SK-N-SH treated with all-trans-retinoic acid at 6 μM for 48 hours (cell line): Measurements from ENCODE around the gene CBARP.

ENCODE experiments used
- ATAC-seq: fragments of 200-7000 bp; cut with Tn5 transposase; 3 replicates; pipeline ENCODE4 v1.9.1; 2020; ENCODE audit warnings: mild to moderate bottlenecking, moderate library complexity
- ARNTL ChIP-seq: fragments of 450-650 bp; formaldehyde crosslinking; IDR thresholded peaks from 2 replicates; pipeline ENCODE4 v1.5.0; 2020; ENCODE audit warnings: low read depth, mild to moderate bottlenecking, moderate library complexity, borderline replicate concordance
- CREB5 ChIP-seq: fragments of 250-450 bp; sonication (Bioruptor Pico); IDR thresholded peaks from 2 replicates; pipeline ENCODE4 v1.5.1; 2020; ENCODE audit warnings: low read depth, mild to moderate bottlenecking, moderate library complexity
- CSDC2 ChIP-seq: fragments of 250-450 bp; sonication (Bioruptor Pico); IDR thresholded peaks from 2 replicates; pipeline ENCODE4 v1.5.0; 2020; ENCODE audit warnings: mild to moderate bottlenecking, moderate library complexity
- ISL1 ChIP-seq: fragments of 250-450 bp; sonication (Bioruptor Pico); IDR thresholded peaks from 2 replicates; pipeline ENCODE4 v2.1.2; 2022; ENCODE audit warnings: mild to moderate bottlenecking, moderate library complexity
- OSR1 ChIP-seq: fragments of 250-450 bp; sonication (Bioruptor Pico); IDR thresholded peaks from 2 replicates; pipeline ENCODE4 v1.8.0; 2022; ENCODE audit warnings: moderate library complexity, mild to moderate bottlenecking, inconsistent platforms
- POU6F1 ChIP-seq: fragments of 250-450 bp; sonication (Bioruptor Pico); IDR thresholded peaks from 2 replicates; pipeline ENCODE4 v1.8.0; 2021; ENCODE audit warnings: low read depth, mild to moderate bottlenecking, moderate library complexity, borderline replicate concordance
- PPARA ChIP-seq: fragments of 250-450 bp; sonication (Bioruptor Pico); IDR thresholded peaks from 2 replicates; pipeline ENCODE4 v1.5.0; 2020; ENCODE audit warnings: mild to moderate bottlenecking, borderline replicate concordance
- RARB ChIP-seq: fragments of 250-450 bp; sonication (Bioruptor Pico); IDR thresholded peaks from 2 replicates; pipeline ENCODE4 v1.8.0; 2021; ENCODE audit warnings: mild to moderate bottlenecking, moderate library complexity
- SNAI2 ChIP-seq: fragments of 250-450 bp; sonication (Bioruptor Pico); IDR thresholded peaks from 2 replicates; pipeline ENCODE4 v1.5.0; 2020; ENCODE audit warnings: mild to moderate bottlenecking, moderate library complexity
- TOX ChIP-seq: fragments of 250-450 bp; sonication (Bioruptor Pico); IDR thresholded peaks from 2 replicates; pipeline ENCODE4 v1.8.0; 2021; ENCODE audit warnings: mild to moderate bottlenecking, moderate library complexity, borderline replicate concordance
- ZFP30 ChIP-seq: fragments of 450-650 bp; formaldehyde crosslinking; IDR thresholded peaks from 2 replicates; pipeline ENCODE4 v1.5.0; 2022; ENCODE audit warnings: mild to moderate bottlenecking, moderate library complexity
- ZNF565 ChIP-seq: fragments of 450-650 bp; formaldehyde crosslinking; conservative IDR thresholded peaks from 2 replicates; pipeline ENCODE4 v1.5.0; 2020; ENCODE audit warnings: low read depth, mild to moderate bottlenecking, moderate library complexity
- TF ChIP-seq, protein P1 (sequence below): fragments of 250-450 bp; sonication (Bioruptor Pico); IDR thresholded peaks from 2 replicates; pipeline ENCODE4 v1.5.0; 2020; ENCODE audit warnings: mild to moderate bottlenecking, moderate library complexity
- TF ChIP-seq, protein P2 (sequence below): fragments of 250-450 bp; sonication (Bioruptor Pico); IDR thresholded peaks from 2 replicates; pipeline ENCODE4 v1.8.0; 2020; ENCODE audit warnings: mild to moderate bottlenecking, moderate library complexity, borderline replicate concordance

The CBARP gene

DNA sequence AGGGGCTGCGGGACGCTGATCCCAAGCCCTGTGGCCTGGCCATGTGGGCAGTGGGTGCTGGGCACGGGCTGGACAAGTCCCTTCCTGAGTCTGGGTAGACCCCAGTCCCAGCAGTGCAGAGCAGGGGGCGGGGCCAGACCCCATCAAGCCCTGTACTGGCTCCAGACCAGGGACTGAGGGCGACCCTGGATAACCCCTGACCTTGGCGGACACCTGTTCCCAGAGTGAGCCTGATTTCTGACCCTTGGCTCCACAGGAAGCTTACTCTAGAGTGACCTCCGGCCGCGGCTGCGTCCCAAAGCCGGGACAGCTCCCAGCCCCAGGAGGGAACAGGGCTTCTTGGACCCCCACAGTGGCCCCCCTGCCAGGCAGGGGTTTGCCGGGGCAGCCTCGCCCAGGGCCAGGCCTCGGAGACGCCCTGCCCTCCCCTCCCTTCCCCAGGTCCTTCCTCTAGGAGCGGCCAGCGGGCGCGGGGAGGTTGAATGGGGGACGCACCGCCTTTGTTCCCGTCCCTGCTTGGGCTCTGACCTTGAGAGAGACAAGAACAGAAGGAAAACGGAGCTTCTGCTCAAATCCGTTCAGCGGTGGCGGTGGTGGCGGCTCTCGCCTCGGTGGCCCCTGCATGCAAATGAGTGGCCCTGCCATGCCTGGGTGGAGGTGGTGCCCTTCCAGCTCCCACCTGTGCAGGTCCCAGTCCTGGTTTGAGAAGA is 45.6 kb upstream of the CBARP start:
- TF ChIP-seq, protein P1, sequence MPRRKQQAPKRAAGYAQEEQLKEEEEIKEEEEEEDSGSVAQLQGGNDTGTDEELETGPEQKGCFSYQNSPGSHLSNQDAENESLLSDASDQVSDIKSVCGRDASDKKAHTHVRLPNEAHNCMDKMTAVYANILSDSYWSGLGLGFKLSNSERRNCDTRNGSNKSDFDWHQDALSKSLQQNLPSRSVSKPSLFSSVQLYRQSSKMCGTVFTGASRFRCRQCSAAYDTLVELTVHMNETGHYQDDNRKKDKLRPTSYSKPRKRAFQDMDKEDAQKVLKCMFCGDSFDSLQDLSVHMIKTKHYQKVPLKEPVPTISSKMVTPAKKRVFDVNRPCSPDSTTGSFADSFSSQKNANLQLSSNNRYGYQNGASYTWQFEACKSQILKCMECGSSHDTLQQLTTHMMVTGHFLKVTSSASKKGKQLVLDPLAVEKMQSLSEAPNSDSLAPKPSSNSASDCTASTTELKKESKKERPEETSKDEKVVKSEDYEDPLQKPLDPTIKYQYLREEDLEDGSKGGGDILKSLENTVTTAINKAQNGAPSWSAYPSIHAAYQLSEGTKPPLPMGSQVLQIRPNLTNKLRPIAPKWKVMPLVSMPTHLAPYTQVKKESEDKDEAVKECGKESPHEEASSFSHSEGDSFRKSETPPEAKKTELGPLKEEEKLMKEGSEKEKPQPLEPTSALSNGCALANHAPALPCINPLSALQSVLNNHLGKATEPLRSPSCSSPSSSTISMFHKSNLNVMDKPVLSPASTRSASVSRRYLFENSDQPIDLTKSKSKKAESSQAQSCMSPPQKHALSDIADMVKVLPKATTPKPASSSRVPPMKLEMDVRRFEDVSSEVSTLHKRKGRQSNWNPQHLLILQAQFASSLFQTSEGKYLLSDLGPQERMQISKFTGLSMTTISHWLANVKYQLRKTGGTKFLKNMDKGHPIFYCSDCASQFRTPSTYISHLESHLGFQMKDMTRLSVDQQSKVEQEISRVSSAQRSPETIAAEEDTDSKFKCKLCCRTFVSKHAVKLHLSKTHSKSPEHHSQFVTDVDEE (CRISPR knock-in tag), result no peak
- no peak for TF ChIP-seq ISL1
- no peak for TF ChIP-seq ZNF565 (CRISPR knock-in tag)
- TF ChIP-seq, protein P2, sequence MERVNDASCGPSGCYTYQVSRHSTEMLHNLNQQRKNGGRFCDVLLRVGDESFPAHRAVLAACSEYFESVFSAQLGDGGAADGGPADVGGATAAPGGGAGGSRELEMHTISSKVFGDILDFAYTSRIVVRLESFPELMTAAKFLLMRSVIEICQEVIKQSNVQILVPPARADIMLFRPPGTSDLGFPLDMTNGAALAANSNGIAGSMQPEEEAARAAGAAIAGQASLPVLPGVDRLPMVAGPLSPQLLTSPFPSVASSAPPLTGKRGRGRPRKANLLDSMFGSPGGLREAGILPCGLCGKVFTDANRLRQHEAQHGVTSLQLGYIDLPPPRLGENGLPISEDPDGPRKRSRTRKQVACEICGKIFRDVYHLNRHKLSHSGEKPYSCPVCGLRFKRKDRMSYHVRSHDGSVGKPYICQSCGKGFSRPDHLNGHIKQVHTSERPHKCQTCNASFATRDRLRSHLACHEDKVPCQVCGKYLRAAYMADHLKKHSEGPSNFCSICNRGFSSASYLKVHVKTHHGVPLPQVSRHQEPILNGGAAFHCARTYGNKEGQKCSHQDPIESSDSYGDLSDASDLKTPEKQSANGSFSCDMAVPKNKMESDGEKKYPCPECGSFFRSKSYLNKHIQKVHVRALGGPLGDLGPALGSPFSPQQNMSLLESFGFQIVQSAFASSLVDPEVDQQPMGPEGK (CRISPR knock-in tag), result no peak
- ATAC-seq, result no peak

DNA sequence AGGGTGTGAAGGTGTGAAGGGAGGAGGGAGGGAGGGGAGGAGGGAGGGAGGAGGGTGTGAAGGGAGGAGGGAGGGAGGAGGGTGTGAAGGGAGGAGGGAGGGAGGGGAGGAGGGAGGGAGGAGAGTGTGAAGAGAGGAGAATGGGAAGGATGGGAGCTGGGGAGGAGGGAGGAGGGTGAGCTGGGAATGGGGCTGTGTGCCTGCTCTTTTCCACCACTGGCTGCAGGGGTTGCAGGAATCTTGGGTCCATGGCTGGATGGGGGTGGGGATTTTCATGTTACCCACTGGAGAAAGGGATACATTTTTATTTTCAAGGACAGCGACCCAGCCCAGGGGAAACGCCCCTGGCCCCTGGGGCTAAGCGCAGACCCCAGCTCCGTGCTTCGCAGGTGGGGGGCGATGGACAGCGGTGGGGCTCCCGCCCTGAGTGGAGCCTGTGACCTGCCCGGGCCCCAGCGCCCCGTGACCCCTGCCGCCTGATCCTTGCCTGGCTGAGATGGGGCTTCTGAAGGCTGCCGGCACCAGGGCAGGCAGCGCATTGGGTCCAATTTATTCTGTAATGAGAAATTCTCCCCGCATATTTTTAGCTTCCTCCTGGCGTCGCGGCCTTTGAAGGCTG is 44.9 kb upstream of the CBARP start:
- no peak for TF ChIP-seq CSDC2 (CRISPR knock-in tag)
- TF ChIP-seq ZNF565 (CRISPR knock-in tag), result no peak
- TF ChIP-seq, protein P2 (CRISPR knock-in tag), result no peak
- TF ChIP-seq, protein P1 (CRISPR knock-in tag), result no peak
- no peak for TF ChIP-seq PPARA (CRISPR knock-in tag)
- TF ChIP-seq CREB5 (CRISPR knock-in tag), result no peak
- no peak for TF ChIP-seq TOX (CRISPR knock-in tag)
- TF ChIP-seq OSR1 (CRISPR knock-in tag), result no peak
- no peak for TF ChIP-seq ZFP30 (CRISPR knock-in tag)
- no peak for TF ChIP-seq ARNTL (CRISPR knock-in tag)
- no peak for TF ChIP-seq SNAI2 (CRISPR knock-in tag)
- ATAC-seq, result no peak

DNA sequence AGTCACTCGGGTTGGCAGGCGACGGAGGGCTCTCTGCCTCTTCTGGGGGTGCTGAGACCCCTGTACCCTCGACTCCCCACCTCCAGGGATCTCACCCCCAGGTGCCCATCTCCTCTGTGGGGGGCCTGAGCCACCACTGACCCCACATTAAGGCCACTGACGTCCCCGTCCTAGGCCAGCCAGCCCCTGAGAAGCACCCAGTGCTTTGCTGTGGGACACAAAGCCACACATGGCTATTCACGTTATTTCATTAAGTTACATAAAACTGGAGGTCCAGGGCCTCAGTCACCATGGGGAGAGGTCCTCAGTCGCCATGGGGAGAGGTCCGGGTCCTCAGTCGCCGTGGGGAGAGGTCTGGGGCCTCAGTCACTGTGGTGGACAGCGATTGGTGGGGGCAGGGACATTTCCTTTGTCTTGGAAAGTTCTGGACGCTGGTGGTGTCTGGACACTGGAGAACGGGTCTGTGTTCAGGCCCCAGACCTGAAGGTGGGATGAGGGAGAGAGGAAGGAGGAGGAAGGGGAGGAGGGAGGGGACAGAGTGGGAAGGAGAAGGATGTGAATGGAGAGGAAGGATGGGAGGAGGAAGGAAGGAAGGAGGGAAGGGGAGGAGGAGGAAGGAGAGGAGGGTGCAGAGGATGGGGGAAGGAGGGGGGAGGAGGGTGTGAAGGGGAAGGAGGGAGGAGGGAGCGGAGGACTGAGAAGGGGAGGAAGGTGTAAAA is 43.9 kb upstream of the CBARP start:
- TF ChIP-seq POU6F1 (CRISPR knock-in tag) (no peak), RARB (CRISPR knock-in tag) (no peak), ZNF565 (CRISPR knock-in tag) (no peak)
- ATAC-seq, result no peak
